MM.1S (cell line): ENCODE data around the gene PMPCA.

ENCODE experiments used
- EZH2 ChIP-seq: fragments of 300-600 bp; sonication (generic); optimal IDR thresholded peaks from 2 replicates; pipeline ENCODE3; 2017; ENCODE audit warnings: low read depth, mild to moderate bottlenecking, antibody characterized with exemption, low read length, mixed read lengths
- TF ChIP-seq, protein P1 (sequence below): fragments of 300-600 bp; sonication (generic); IDR thresholded peaks from 2 replicates; pipeline ENCODE4 v1.5.1; 2016; ENCODE audit warnings: antibody characterized with exemption, low read length, mixed read lengths

DNA sequence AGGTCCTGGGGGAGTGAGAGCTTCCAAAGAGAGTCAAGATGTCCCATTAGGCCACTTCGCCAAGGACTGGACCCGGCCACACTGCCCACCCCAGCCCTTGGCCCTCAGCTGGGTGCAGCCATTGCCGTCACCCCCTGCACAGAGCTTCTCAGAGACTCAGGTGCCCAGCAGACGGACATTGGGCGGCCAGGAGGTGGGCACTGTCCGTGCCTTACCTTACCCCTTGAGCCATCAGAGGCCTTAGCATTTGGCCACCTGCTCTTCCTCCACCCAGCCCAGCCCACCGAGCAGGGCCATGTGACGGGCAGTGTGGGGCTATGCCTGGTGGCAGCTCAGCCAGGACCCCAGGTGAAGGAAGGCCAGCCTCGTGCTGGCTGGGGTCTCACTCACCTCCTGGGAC is 43.6 kb upstream of the PMPCA start:
- TF ChIP-seq, protein P1, sequence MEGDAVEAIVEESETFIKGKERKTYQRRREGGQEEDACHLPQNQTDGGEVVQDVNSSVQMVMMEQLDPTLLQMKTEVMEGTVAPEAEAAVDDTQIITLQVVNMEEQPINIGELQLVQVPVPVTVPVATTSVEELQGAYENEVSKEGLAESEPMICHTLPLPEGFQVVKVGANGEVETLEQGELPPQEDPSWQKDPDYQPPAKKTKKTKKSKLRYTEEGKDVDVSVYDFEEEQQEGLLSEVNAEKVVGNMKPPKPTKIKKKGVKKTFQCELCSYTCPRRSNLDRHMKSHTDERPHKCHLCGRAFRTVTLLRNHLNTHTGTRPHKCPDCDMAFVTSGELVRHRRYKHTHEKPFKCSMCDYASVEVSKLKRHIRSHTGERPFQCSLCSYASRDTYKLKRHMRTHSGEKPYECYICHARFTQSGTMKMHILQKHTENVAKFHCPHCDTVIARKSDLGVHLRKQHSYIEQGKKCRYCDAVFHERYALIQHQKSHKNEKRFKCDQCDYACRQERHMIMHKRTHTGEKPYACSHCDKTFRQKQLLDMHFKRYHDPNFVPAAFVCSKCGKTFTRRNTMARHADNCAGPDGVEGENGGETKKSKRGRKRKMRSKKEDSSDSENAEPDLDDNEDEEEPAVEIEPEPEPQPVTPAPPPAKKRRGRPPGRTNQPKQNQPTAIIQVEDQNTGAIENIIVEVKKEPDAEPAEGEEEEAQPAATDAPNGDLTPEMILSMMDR, result no peak
- TF ChIP-seq EZH2, result no peak
